Measurements from ENCODE around the gene RABL6.

GRCh38 chr9:136795000-136795348, 12.8 kb upstream of the RABL6 start:
- TF ChIP-seq, protein P1, sequence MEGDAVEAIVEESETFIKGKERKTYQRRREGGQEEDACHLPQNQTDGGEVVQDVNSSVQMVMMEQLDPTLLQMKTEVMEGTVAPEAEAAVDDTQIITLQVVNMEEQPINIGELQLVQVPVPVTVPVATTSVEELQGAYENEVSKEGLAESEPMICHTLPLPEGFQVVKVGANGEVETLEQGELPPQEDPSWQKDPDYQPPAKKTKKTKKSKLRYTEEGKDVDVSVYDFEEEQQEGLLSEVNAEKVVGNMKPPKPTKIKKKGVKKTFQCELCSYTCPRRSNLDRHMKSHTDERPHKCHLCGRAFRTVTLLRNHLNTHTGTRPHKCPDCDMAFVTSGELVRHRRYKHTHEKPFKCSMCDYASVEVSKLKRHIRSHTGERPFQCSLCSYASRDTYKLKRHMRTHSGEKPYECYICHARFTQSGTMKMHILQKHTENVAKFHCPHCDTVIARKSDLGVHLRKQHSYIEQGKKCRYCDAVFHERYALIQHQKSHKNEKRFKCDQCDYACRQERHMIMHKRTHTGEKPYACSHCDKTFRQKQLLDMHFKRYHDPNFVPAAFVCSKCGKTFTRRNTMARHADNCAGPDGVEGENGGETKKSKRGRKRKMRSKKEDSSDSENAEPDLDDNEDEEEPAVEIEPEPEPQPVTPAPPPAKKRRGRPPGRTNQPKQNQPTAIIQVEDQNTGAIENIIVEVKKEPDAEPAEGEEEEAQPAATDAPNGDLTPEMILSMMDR (IDR thresholded peaks at IDR 0.05) = no peak
- no peak for TF ChIP-seq POLR2A (IDR thresholded peaks at IDR 0.05)
- TF ChIP-seq EP300 (IDR thresholded peaks at IDR 0.05) = no peak

Measured in suprapubic skin (tissue), 3 donors.